Neuronal stem cell (in vitro differentiated cells): Measurements from ENCODE around the gene GREB1.
A peak's percentile ranks its signal among the peaks of the same experiment; 100 is the strongest.

Experiments
- DNase-seq: peaks from one replicate; pipeline ENCODE4 v3.0.0-alpha.2; 2013; ENCODE audit warnings: low spot score
- H2AFZ ChIP-seq: one replicate; pipeline ENCODE4 v1.6.1; 2013; ENCODE audit warnings: mild to moderate bottlenecking, low read length, inconsistent platforms
- H2AK5ac ChIP-seq: 2 replicates; pipeline ENCODE4 v1.6.1; 2013; ENCODE audit warnings: low read depth, mild to moderate bottlenecking, inconsistent platforms, low read length, moderate library complexity, mixed read lengths
- H2BK120ac ChIP-seq: 2 replicates; pipeline ENCODE4 v1.6.1; 2013; ENCODE audit warnings: low read depth, mild to moderate bottlenecking, inconsistent platforms, low read length, moderate library complexity, mixed read lengths
- H2BK12ac ChIP-seq: one replicate; pipeline ENCODE4 v1.6.1; 2013; ENCODE audit warnings: low read length, inconsistent platforms
- H2BK15ac ChIP-seq: 2 replicates; pipeline ENCODE4 v1.6.1; 2013; ENCODE audit warnings: mild to moderate bottlenecking, low read length, inconsistent platforms, mixed read lengths
- H2BK5ac ChIP-seq: one replicate; pipeline ENCODE4 v1.6.1; 2013; ENCODE audit warnings: inconsistent platforms, mild to moderate bottlenecking, low read length, moderate library complexity
- H3K14ac ChIP-seq: one replicate; pipeline ENCODE4 v1.6.1; 2013; ENCODE audit warnings: low read length, inconsistent platforms
- H3K18ac ChIP-seq: 2 replicates; pipeline ENCODE4 v1.6.1; 2013; ENCODE audit warnings: low read length, inconsistent platforms
- H3K23ac ChIP-seq: 2 replicates; pipeline ENCODE4 v1.6.1; 2013; ENCODE audit warnings: low read depth, mild to moderate bottlenecking, mixed read lengths, low read length, inconsistent platforms; ENCODE audit not compliant: poor library complexity
- H3K27ac ChIP-seq: replicated peaks from 3 replicates; pipeline ENCODE4 v1.5.1; 2013; ENCODE audit warnings: low read length, inconsistent platforms
- H3K27me3 ChIP-seq, 3 experiments: 2 replicates each; pipeline ENCODE4 v1.6.1; 2013; ENCODE audit warnings: low read length in 3 of 3, mild to moderate bottlenecking in 2 of 3, inconsistent platforms in 1 of 3, low read depth in 1 of 3, mixed read lengths in 1 of 3, moderate library complexity in 1 of 3; ENCODE audit not compliant: control insufficient read depth in 3 of 3, insufficient read depth in 3 of 3
- H3K36me3 ChIP-seq, 2 donors: replicated peaks in 1 of 2; 2 replicates each; pipeline ENCODE4 v1.6.1; 2013; ENCODE audit warnings: low read length in 2 of 2; ENCODE audit not compliant: control insufficient read depth in 2 of 2, insufficient read depth in 2 of 2
- H3K4ac ChIP-seq: 2 replicates; pipeline ENCODE4 v1.6.1; 2013; ENCODE audit warnings: inconsistent platforms, mild to moderate bottlenecking, low read length, moderate library complexity
- H3K4me1 ChIP-seq, 2 donors: 1 replicate in 1 of 2; 2 replicates in 1 of 2; pipeline ENCODE4 v1.6.1; 2013; ENCODE audit warnings: low read length in 2 of 2, low read depth in 1 of 2; ENCODE audit not compliant: control insufficient read depth in 2 of 2, insufficient read depth in 1 of 2
- H3K4me2 ChIP-seq: one replicate; pipeline ENCODE4 v1.6.1; 2013; ENCODE audit warnings: mild to moderate bottlenecking, low read length, inconsistent platforms; ENCODE audit not compliant: insufficient read depth, poor library complexity, severe bottlenecking
- H3K4me3 ChIP-seq, 2 donors: 2 replicates each; pipeline ENCODE4 v1.5.1; 2013; ENCODE audit warnings: low read length in 2 of 2, mild to moderate bottlenecking in 2 of 2, inconsistent platforms in 1 of 2, moderate library complexity in 1 of 2
- H3K79me1 ChIP-seq: one replicate; pipeline ENCODE4 v1.6.1; 2013; ENCODE audit warnings: low read depth, mild to moderate bottlenecking, inconsistent platforms, low read length, moderate library complexity
- H3K9ac ChIP-seq: one replicate; pipeline ENCODE4 v1.6.1; 2013; ENCODE audit warnings: mild to moderate bottlenecking, low read depth, low read length, inconsistent platforms; ENCODE audit not compliant: poor library complexity
- H3K9me3 ChIP-seq, 2 donors: replicated peaks in 1 of 2; 2 replicates each; pipeline versions ENCODE3 to v1.6.1; 2013; ENCODE audit warnings: low read length in 2 of 2, mild to moderate bottlenecking in 2 of 2, inconsistent platforms in 1 of 2, low read depth in 1 of 2, mixed read lengths in 1 of 2, moderate library complexity in 1 of 2; ENCODE audit not compliant: control insufficient read depth in 2 of 2, insufficient read depth in 1 of 2
- H4K8ac ChIP-seq: one replicate; pipeline ENCODE4 v1.6.1; 2013; ENCODE audit warnings: low read depth, mild to moderate bottlenecking, inconsistent platforms, low read length, moderate library complexity
- H4K91ac ChIP-seq: one replicate; pipeline ENCODE4 v1.6.1; 2013; ENCODE audit warnings: low read length, low read depth, mild to moderate bottlenecking, inconsistent platforms; ENCODE audit not compliant: poor library complexity
- WGBS, 2 donors: extraction: QIAGEN DNeasy Blood & Tissue Kit; methylation state at CpG; one replicate each; pipeline ENCODE4 v1.1.7; 2013; ENCODE audit warnings: missing lambda C conversion rate in 2 of 2, mixed read lengths in 1 of 2; ENCODE audit not compliant: insufficient read length in 2 of 2, insufficient replicate concordance in 1 of 2; ENCODE audit errors: extremely low coverage in 2 of 2; 5-methylcytosine and 5-hydroxymethylcytosine counted together

GREB1 gene

DNA sequence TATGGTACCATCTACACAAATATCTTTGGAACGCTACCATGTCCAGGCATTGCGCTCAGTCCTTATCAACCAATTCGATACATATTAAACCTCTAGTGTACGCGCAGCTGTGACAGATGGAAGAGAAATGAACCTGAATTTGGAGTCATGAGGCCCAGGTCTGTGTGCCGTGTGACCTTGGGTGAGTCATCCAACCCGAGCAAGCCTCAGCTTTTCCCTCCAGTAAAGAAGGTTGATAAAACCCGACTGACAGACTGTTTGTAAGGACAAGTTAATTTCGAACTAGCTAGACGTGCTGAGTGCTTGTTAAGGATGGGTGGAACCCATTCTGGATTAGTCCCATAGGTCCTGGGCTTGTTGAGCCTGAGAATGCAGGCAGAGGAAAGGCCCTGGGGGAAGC is 28.2 kb downstream of the GREB1 start:
- Histone ChIP-seq H4K91ac (no peak overlapping the region), H3K4me3 (no peak overlapping the region), H2AFZ (no peak overlapping the region), H2BK5ac (no peak overlapping the region), H4K8ac (no peak overlapping the region), H3K27ac (no peak overlapping the region), H3K4ac (no peak overlapping the region), H3K27me3 (no peaks in the 10 kb centered on the region), H3K36me3 (peaks cover 10 to 95% of the 10 kb centered on the region in 2 donors), H3K23ac (no peak overlapping the region), H3K14ac (no peak overlapping the region), H2AK5ac (no peak overlapping the region), H3K9me3 (no peaks in the 10 kb centered on the region), H3K4me2 (no peak overlapping the region), H3K79me1 (peaks cover 3% of the 10 kb centered on the region), H3K18ac (no peak overlapping the region), H2BK12ac (no peak overlapping the region), H3K4me1 (peaks cover 14 to 22% of the 10 kb centered on the region in 2 donors), H2BK120ac (no peak overlapping the region), H2BK15ac (no peak overlapping the region), H3K9ac (no peak overlapping the region)
- no CpG with 5 or more reads among the region's 10 CpGs for WGBS, 2 donors
- no peak for DNase-seq

DNA sequence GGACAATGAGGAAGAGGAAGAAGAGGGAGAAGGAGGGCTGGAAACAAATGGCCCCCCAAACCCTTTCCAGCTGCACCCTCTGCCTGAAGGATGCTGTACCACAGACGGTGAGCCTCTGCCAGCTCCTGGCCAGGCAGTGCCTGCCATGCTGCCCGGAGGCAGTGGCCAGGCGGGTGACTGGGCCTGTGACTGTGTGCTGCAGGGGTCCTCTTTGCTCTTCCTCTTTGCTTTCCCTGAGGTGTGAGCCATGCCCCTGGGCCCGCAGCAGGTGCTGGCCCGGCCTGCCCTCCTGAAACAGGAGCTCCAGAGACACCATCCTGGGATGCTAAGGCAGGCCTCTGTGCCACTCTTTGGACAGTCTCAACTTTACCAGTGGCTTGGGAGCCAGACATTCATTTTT is 28.6 kb downstream of the GREB1 start:
- H3K14ac ChIP-seq, result no peak overlapping the region
- H2BK12ac ChIP-seq, result no peak overlapping the region
- H3K79me1 ChIP-seq, result peaks cover 3% of the 10 kb centered on the region
- H3K18ac ChIP-seq, result no peak overlapping the region
- H3K4me2 ChIP-seq, result no peak overlapping the region
- no peak overlapping the region for H2AFZ ChIP-seq
- H3K36me3 ChIP-seq, result peaks cover 12 to 95% of the 10 kb centered on the region in 2 donors
- H3K4me1 ChIP-seq, result peaks cover 12 to 20% of the 10 kb centered on the region in 2 donors
- no peaks in the 10 kb centered on the region for H3K9me3 ChIP-seq
- no peak overlapping the region for H2BK5ac ChIP-seq
- H3K4me3 ChIP-seq, result no peak overlapping the region
- H2BK120ac ChIP-seq, result no peak overlapping the region
- no peak overlapping the region for H3K23ac ChIP-seq
- H4K91ac ChIP-seq, result no peak overlapping the region
- H2BK15ac ChIP-seq, result no peak overlapping the region
- no peak overlapping the region for H3K4ac ChIP-seq
- no peak overlapping the region for H4K8ac ChIP-seq
- DNase-seq, result no peak
- no peak overlapping the region for H3K27ac ChIP-seq
- H3K27me3 ChIP-seq, result no peaks in the 10 kb centered on the region
- peak overlapping the region; percentile 42 for H2AK5ac ChIP-seq
- no CpG with 5 or more reads among the region's 5 CpGs for WGBS, 2 donors
- no peak overlapping the region for H3K9ac ChIP-seq

DNA sequence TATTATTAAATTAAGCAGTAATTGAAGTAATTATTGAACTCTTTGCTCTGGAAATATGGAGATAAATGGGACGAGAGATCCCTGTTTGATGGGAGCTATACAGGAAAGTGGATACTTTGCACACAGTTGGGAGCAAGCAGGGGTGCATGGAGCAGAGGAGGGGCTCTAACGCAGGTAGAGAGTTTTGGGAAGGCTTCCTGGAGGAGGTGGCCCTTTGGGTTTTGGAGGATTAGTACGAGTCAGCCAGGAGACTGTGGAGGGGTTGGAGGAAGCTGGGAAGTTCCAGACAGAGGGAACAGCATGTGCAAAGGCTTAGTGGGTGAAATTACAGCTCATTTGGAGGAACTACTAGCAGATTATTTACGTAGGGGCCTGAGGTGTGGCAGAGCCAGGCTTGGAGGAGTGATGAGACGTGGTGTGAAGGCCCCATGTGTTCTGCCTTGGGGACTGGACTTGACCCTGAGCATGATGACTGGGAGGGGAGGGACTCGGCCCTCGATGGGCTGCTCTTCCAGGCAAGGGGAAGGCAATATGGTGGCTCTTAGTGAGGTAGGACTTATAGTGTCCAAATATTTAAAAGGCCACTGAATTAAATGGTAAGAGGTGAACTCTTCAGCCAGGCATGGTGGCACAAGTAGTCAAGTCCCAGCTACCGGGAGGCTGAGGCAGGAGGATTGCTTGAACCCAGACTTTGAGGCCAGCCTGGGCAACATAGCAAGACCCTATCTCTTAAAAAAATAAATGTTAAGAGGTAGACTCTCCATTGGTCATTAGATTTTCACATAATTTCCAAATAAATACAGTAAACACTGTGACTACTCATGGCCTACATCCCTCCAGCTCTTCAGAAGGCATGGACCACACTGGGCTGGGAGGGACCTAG is 30.2 kb downstream of the GREB1 start:
- Histone ChIP-seq H3K4me2 (no peak overlapping the region), H3K4me1 (peaks cover under 1 to 12% of the 10 kb centered on the region in 2 donors), H3K4me3 (peak overlapping the region in 1 of 2 donors; percentile 33), H2BK15ac (no peak overlapping the region), H3K27me3 (no peaks in the 10 kb centered on the region), H2BK5ac (no peak overlapping the region), H3K14ac (no peak overlapping the region), H2AFZ (no peak overlapping the region), H4K8ac (no peak overlapping the region), H2BK120ac (no peak overlapping the region), H3K23ac (no peak overlapping the region), H3K27ac (no peak overlapping the region), H3K9ac (no peak overlapping the region), H3K79me1 (peaks cover 3% of the 10 kb centered on the region), H3K4ac (no peak overlapping the region), H3K9me3 (no peaks in the 10 kb centered on the region), H3K36me3 (peaks cover 15 to 95% of the 10 kb centered on the region in 2 donors), H3K18ac (no peak overlapping the region), H4K91ac (no peak overlapping the region), H2AK5ac (no peak overlapping the region), H2BK12ac (no peak overlapping the region)
- no CpG with 5 or more reads among the region's 8 CpGs for WGBS, 2 donors
- DNase-seq, result no peak

DNA sequence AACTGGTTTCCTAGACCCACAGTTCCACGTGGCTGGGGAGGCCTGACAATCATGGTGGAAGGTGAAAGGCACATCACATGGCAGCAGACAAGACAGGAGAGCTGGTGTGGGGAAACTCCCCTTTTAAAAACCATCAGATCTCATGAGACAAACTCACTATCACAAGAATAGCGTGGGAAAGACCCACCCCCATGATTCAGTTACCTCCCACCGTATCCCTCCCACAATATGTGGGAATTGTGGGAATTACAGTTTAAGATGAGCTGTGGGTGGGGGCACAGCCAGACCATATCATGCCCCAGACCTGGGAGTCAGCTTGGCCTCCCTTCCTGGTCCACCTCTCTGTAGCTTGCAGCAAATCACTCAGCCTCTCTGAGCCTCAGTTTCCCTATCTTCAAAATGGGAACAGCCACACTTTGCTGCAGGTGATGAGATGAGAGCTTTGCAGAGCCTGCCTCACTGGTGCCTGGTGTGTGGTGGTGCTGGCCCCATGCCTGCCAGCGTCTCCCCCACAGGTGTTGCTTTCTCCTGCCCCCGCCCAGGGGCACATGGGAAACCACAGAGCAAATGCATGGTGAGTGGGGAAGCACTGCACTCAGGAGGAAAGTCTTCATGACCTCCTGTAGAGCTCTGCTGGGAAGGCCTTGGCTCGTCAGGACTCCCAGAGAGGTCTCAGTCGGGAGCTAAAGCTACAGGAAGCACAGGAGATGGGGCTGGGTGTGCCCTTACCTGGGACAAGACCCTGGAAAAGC is 31.1 kb downstream of the GREB1 start:
- peak overlapping the region; percentile 65 for H3K23ac ChIP-seq
- H3K4me1 ChIP-seq, result peaks cover 0 to 3% of the 10 kb centered on the region in 2 donors
- DNase-seq, result no peak
- no peak overlapping the region for H3K14ac ChIP-seq
- H3K4ac ChIP-seq, result no peak overlapping the region
- no peak overlapping the region for H4K8ac ChIP-seq
- no peak overlapping the region for H2AFZ ChIP-seq
- H4K91ac ChIP-seq, result no peak overlapping the region
- peak overlapping the region; percentile 72 for H3K9ac ChIP-seq
- WGBS, 2 donors, result no CpG with 5 or more reads among the region's 7 CpGs
- H3K27ac ChIP-seq, result no peak overlapping the region
- peaks cover 15 to 95% of the 10 kb centered on the region in 2 donors for H3K36me3 ChIP-seq
- H3K79me1 ChIP-seq, result peaks cover 3% of the 10 kb centered on the region
- H3K4me3 ChIP-seq, result no peak overlapping the region
- no peak overlapping the region for H2BK15ac ChIP-seq
- no peak overlapping the region for H3K18ac ChIP-seq
- H3K4me2 ChIP-seq, result no peak overlapping the region
- H2AK5ac ChIP-seq, result no peak overlapping the region
- H2BK12ac ChIP-seq, result no peak overlapping the region
- H2BK5ac ChIP-seq, result no peak overlapping the region
- H3K9me3 ChIP-seq, result no peaks in the 10 kb centered on the region
- peak overlapping the region; percentile 14 for H2BK120ac ChIP-seq
- H3K27me3 ChIP-seq, result no peaks in the 10 kb centered on the region
